RWPE2 (cell line): ENCODE results near the gene WDR70.
A peak's percentile ranks its signal among the peaks of the same experiment; 100 is the strongest.
"Not testable (repeated sequence)": the region's sequence is repeated elsewhere in the genome, so short reads cannot be mapped to it uniquely, and the experiment has no call there.

Source experiments
- ATAC-seq: fragments of 200-7000 bp; cut with Tn5 transposase; 3 replicates; pipeline ENCODE4 v1.9.1; 2021; ENCODE audit warnings: low read depth
- DNase-seq: peaks from one replicate; pipeline ENCODE4 v3.0.0-alpha.2; 2020; ENCODE audit warnings: low spot score
- H3K27ac ChIP-seq: fragments of 450-650 bp; 2 replicates; pipeline ENCODE4 v1.5.1; 2017; ENCODE audit warnings: mild to moderate bottlenecking; ENCODE audit not compliant: poor library complexity, severe bottlenecking
- H3K27me3 ChIP-seq: fragments of 250-450 bp; sonication (Bioruptor Pico); 2 replicates; pipeline ENCODE4 v1.5.1; 2021; ENCODE audit warnings: mild to moderate bottlenecking, moderate library complexity; ENCODE audit not compliant: insufficient read depth, poor library complexity, severe bottlenecking
- H3K36me3 ChIP-seq: fragments of 250-450 bp; sonication (Bioruptor Pico); 2 replicates; pipeline ENCODE4 v1.5.1; 2020; ENCODE audit warnings: low read depth, mild to moderate bottlenecking, moderate library complexity
- H3K4me1 ChIP-seq: fragments of 250-450 bp; sonication (Bioruptor Pico); 2 replicates; pipeline ENCODE4 v1.5.1; 2021; ENCODE audit warnings: mild to moderate bottlenecking, moderate library complexity; ENCODE audit not compliant: insufficient read depth, poor library complexity, severe bottlenecking
- H3K4me3 ChIP-seq: fragments of 250-450 bp; sonication (Bioruptor Pico); 2 replicates; pipeline ENCODE4 v1.5.1; 2021; ENCODE audit warnings: mild to moderate bottlenecking, moderate library complexity; ENCODE audit not compliant: severe bottlenecking
- H3K9me3 ChIP-seq: fragments of 250-450 bp; sonication (Bioruptor Pico); 2 replicates; pipeline ENCODE4 v1.5.1; 2021; ENCODE audit warnings: mild to moderate bottlenecking, moderate library complexity; ENCODE audit not compliant: severe bottlenecking
- CTCF ChIP-seq: fragments of 450-650 bp; IDR thresholded peaks from one replicate; pipeline ENCODE4 v1.5.1; 2017; ENCODE audit warnings: mild to moderate bottlenecking, moderate library complexity; ENCODE audit not compliant: poor library complexity, severe bottlenecking

The WDR70 gene

DNA sequence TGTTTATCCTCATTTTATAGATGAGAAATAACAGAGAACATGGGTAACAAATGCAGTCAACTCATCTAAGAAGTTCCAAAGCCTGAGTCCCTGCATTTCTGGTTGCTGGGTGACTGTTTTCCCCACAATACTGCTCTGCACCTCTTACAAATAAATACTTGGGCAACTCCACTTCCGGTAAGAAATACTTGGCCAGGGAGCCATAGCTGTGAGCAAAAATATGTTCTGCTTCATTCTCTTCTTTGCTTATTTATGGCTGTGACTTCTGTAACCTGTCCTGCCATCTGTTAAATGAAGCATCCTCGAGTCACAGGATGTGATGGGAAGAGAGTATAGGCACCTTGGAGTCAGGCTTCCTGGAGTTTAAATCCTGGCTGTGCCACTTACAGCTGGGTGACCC lies 410.9 kb downstream of the WDR70 start:
- Histone ChIP-seq H3K4me1 (no peaks in the 10 kb centered on the region), H3K27me3 (no peaks in the 10 kb centered on the region), H3K36me3 (no peaks in the 10 kb centered on the region), H3K9me3 (no peaks in the 10 kb centered on the region), H3K27ac (no peak overlapping the region), H3K4me3 (no peak overlapping the region)
- DNase-seq (no peak), ATAC-seq (peak; percentile 38; the same call in 1 of the 3 replicates)
- TF ChIP-seq CTCF: no peak

- Histone ChIP-seq H3K4me1 (no peaks in the 10 kb centered on the region), H3K27ac (no peak overlapping the region), H3K9me3 (no peaks in the 10 kb centered on the region), H3K4me3 (no peak overlapping the region), H3K27me3 (no peaks in the 10 kb centered on the region), H3K36me3 (no peaks in the 10 kb centered on the region)
- no peak for DNase-seq
- no peak for ATAC-seq
- TF ChIP-seq CTCF: no peak
Measured at GRCh38 chr5:37791321-37791720, 412.2 kb downstream of the WDR70 start.

GRCh38 chr5:37792975-37793631 lies 414.0 kb downstream of the WDR70 start:
- TF ChIP-seq CTCF: no peak
- ATAC-seq (peak; percentile 61), DNase-seq (no peak)
- Histone ChIP-seq H3K27ac (no peak overlapping the region), H3K4me1 (no peaks in the 10 kb centered on the region), H3K4me3 (no peak overlapping the region), H3K9me3 (no peaks in the 10 kb centered on the region), H3K27me3 (no peaks in the 10 kb centered on the region), H3K36me3 (no peaks in the 10 kb centered on the region)

GRCh38 chr5:37795292-37795691 lies 416.2 kb downstream of the WDR70 start:
- not testable (repeated sequence) for ATAC-seq, H3K27me3 ChIP-seq, H3K27ac ChIP-seq, H3K36me3 ChIP-seq, H3K4me1 ChIP-seq, DNase-seq, H3K9me3 ChIP-seq, H3K4me3 ChIP-seq

DNA sequence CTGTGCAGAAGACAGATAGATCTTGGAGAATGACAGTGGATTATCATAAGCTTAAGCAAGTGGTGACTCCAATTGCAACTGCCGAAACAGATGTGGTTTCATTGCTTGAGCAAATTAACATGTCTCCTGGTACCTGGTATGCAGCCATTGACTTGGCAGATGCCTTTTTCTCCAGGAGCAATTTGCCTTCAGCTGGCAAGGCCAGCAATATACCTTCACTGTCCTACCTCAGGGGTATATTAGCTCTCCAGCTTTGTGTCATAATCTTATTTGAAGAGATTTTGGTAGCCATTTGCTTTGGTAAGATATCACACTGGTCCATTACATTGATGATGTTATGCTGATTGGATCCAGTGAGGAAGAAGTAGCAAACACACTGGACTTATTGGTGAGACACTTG lies 417.3 kb downstream of the WDR70 start:
- DNase-seq, H3K27ac ChIP-seq, H3K27me3 ChIP-seq, H3K4me3 ChIP-seq, H3K4me1 ChIP-seq, H3K36me3 ChIP-seq, ATAC-seq, H3K9me3 ChIP-seq: not testable (repeated sequence)

DNA sequence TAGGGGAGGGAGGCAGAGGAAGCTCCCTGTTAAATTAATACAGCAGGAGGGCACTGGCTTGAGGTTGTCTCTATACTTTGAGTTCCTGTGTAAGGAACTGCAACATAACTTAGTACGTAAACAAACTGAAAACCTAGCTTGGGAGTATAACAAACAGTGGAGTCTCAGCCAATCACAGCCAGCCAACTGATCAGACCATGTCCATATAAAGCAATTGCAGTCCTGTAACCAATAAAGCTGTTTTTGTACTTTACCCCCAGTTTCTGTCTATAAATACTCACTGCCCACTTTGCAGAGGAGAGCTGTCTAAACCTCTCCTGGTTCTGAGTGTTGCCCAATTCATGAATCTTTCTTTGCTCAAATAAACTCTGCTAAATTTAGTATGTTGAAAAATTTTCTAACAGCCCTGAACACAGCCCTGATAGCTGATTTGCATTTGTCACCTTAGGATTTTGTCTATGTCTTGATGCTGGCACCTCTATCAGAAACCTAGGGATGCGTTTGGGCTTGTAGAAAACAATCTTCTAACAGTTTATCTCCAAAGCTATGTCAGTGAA lies 420.8 kb downstream of the WDR70 start:
- ATAC-seq: peak; percentile 29; the same call in 1 of the 3 replicates
- H3K27me3 ChIP-seq: no peaks in the 10 kb centered on the region
- no peaks in the 10 kb centered on the region for H3K9me3 ChIP-seq
- DNase-seq: no peak
- H3K4me3 ChIP-seq: no peak overlapping the region
- H3K27ac ChIP-seq: no peak overlapping the region
- no peak for TF ChIP-seq CTCF
- no peaks in the 10 kb centered on the region for H3K4me1 ChIP-seq
- no peaks in the 10 kb centered on the region for H3K36me3 ChIP-seq
